BJ (cell line): ENCODE measurements around the gene UAP1L1. TPM values are rescaled to one million over a fixed set of nuclear protein-coding genes. Genes with fewer than 3 reads are reported as not detected.

ENCODE experiments used
- CTCF ChIA-PET: fragments of 350-600 bp; formaldehyde crosslinking; extraction: SDS; loops from one replicate; lab custom pipeline; 2021; ENCODE audit warnings: antibody characterized with exemption, inconsistent platforms; lab: Yijun Ruan, JAX
- POLR2A ChIA-PET: fragments of 300-600 bp; sonication (Branson Sonifier 250); formaldehyde crosslinking; extraction: SDS; loops from one replicate; lab custom pipeline; 2021; ENCODE audit warnings: antibody characterized with exemption; lab: Charles Lee
- DNase-seq: peaks from one replicate; pipeline ENCODE4 v3.0.0-alpha.2; 2011; ENCODE audit warnings: low read depth
- H3K27me3 ChIP-seq: 2 replicates; pipeline ENCODE4 v1.6.0; 2011; ENCODE audit warnings: low read length; ENCODE audit not compliant: control insufficient read depth, insufficient read depth
- H3K36me3 ChIP-seq: 2 replicates; pipeline ENCODE4 v1.5.1; 2011; ENCODE audit warnings: low read length; ENCODE audit not compliant: control insufficient read depth, insufficient read depth
- H3K4me3 ChIP-seq: 2 replicates; pipeline ENCODE4 v1.5.1; 2011; ENCODE audit warnings: low read depth, mild to moderate bottlenecking, control low read depth, low read length
- CTCF ChIP-seq: IDR thresholded peaks from 2 replicates; pipeline ENCODE4 v1.5.1; 2011; ENCODE audit warnings: low read depth, mild to moderate bottlenecking, control low read depth, inconsistent platforms, low read length, moderate library complexity; ENCODE audit not compliant: insufficient read depth
- polyA plus RNA-seq: library from polyadenylated mRNA; depleted of rRNA; stranded (reverse); fragments of >200 nt; gene quantifications from 2 replicates; pipeline ENCODE4 v1.2.3, GENCODE V29; 2011

The UAP1L1 gene
- polyA plus RNA-seq, 1 experiment = 5.6 TPM

- DNase-seq = no peak
- Histone ChIP-seq H3K27me3 (no peaks in the 10 kb centered on the region), H3K36me3 (peaks cover 48% of the 10 kb centered on the region), H3K4me3 (no peak overlapping the region)
- TF ChIP-seq CTCF = no peak
- ChIA-PET POLR2A (no interaction called here), CTCF (no interaction called here)
Observed at GRCh38 chr9:137107982-137108381, 30.7 kb downstream of the UAP1L1 start.

GRCh38 chr9:137108608-137109249, 31.4 kb downstream of the UAP1L1 start:
- CTCF ChIA-PET = interaction anchor here (0.9 kb wide), 1 partner anchor 321 kb away, joined by 4 read pairs; no protein-coding TSS in a partner anchor
- Histone ChIP-seq H3K36me3 (peaks cover 41% of the 10 kb centered on the region), H3K27me3 (no peaks in the 10 kb centered on the region), H3K4me3 (no peak overlapping the region)
- no peak for TF ChIP-seq CTCF
- DNase-seq = no peak
- POLR2A ChIA-PET = no interaction called here

GRCh38 chr9:137109250-137110146, 32.2 kb downstream of the UAP1L1 start:
- Histone ChIP-seq H3K4me3 (no peak overlapping the region), H3K36me3 (peaks cover 39% of the 10 kb centered on the region)
- POLR2A ChIA-PET = no interaction called here

GRCh38 chr9:137110147-137110910, 33.0 kb downstream of the UAP1L1 start:
- Histone ChIP-seq H3K4me3 (no peak overlapping the region), H3K36me3 (peaks cover 38% of the 10 kb centered on the region), H3K27me3 (no peaks in the 10 kb centered on the region)
- no peak for DNase-seq
- POLR2A ChIA-PET = no interaction called here
- no peak for TF ChIP-seq CTCF
- CTCF ChIA-PET = no interaction called here

More at GRCh38 chr9:137109250-137110146, 32.2 kb downstream of the UAP1L1 start:
- H3K27me3 ChIP-seq = no peaks in the 10 kb centered on the region
- CTCF ChIA-PET = interaction anchor here (0.9 kb wide), 1 partner anchor 321 kb away, joined by 4 read pairs; no protein-coding TSS in a partner anchor
- no peak for TF ChIP-seq CTCF
- DNase-seq = no peak
